Vagina (tissue), 2 donors: ENCODE measurements around the gene GOLGA2.

Experiments
- POLR2A ChIP-seq, 2 donors: fragments of 450-650 bp; IDR thresholded peaks; one replicate each; pipeline ENCODE4 v1.6.1; 2017; ENCODE audit warnings: antibody characterized with exemption in 2 of 2, mild to moderate bottlenecking in 2 of 2, moderate library complexity in 2 of 2
- TF ChIP-seq, protein P1 (sequence below), 3 experiments: fragments of 450-650 bp in 2 of 3; fragments of 200-600 bp in 1 of 3; sonication (generic) in 1 of 3; IDR thresholded peaks; one replicate each; pipeline ENCODE4 v1.5.1; 2017 to 2019; ENCODE audit warnings: antibody characterized with exemption in 3 of 3, mild to moderate bottlenecking in 2 of 3, moderate library complexity in 2 of 3

DNA sequence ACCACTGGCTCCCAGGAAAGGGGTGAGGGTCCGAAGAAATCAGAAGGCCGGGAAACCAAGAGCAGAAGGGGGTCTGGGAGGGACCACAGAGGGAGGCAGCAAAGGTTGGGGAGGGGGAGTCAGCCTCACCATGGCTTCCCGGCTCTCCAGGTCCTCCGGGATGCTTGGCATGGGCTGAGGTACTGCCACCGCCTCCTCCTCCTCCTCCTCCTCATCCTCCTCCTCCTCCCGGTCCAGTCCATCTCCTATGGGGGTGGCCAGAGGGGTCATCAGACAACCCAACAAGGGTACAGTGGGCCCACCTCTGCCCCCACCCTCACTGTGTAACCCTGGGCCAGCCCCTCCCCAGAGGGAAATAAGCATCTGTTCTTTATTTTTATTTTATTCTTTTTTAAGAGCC, 17.5 kb downstream of the GOLGA2 start:
- TF ChIP-seq, protein P1, sequence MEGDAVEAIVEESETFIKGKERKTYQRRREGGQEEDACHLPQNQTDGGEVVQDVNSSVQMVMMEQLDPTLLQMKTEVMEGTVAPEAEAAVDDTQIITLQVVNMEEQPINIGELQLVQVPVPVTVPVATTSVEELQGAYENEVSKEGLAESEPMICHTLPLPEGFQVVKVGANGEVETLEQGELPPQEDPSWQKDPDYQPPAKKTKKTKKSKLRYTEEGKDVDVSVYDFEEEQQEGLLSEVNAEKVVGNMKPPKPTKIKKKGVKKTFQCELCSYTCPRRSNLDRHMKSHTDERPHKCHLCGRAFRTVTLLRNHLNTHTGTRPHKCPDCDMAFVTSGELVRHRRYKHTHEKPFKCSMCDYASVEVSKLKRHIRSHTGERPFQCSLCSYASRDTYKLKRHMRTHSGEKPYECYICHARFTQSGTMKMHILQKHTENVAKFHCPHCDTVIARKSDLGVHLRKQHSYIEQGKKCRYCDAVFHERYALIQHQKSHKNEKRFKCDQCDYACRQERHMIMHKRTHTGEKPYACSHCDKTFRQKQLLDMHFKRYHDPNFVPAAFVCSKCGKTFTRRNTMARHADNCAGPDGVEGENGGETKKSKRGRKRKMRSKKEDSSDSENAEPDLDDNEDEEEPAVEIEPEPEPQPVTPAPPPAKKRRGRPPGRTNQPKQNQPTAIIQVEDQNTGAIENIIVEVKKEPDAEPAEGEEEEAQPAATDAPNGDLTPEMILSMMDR (IDR thresholded peaks at IDR 0.05): no peak
- no peak for TF ChIP-seq POLR2A (IDR thresholded peaks at IDR 0.05)
